Thoracic aorta (tissue), 2 donors: Measurements from ENCODE around the gene DNAH1. TPM values are rescaled to one million over a fixed set of nuclear protein-coding genes. Genes with fewer than 3 reads are reported as not detected.

ENCODE experiments used
- ATAC-seq: fragments of 150-250 bp; one replicate; pipeline ENCODE4 v1.8.0; 2017; ENCODE audit warnings: low read depth; ENCODE audit not compliant: insufficient number of reproducible peaks, low FRiP score
- DNase-seq: peaks from one replicate; pipeline ENCODE4 v3.0.0-alpha.2; 2020; ENCODE audit warnings: low spot score
- H3K27ac ChIP-seq, 2 donors: fragments of 200-600 bp; sonication (generic); 1 replicate in 1 of 2; 2 replicates in 1 of 2; pipeline ENCODE4 v1.5.1; 2016; ENCODE audit warnings: mild to moderate bottlenecking in 2 of 2, moderate library complexity in 2 of 2
- H3K27me3 ChIP-seq: fragments of 200-600 bp; sonication (generic); replicated peaks from 2 replicates; pipeline ENCODE4 v1.6.0; 2016; ENCODE audit warnings: mild to moderate bottlenecking; ENCODE audit not compliant: insufficient read depth
- H3K36me3 ChIP-seq: fragments of 200-600 bp; sonication (generic); one replicate; pipeline ENCODE4 v1.5.1; 2016
- H3K4me1 ChIP-seq, 2 donors: fragments of 200-600 bp; sonication (generic); 1 replicate in 1 of 2; 2 replicates in 1 of 2; pipeline versions ENCODE4 v1.5.1 to v1.6.0; 2016; ENCODE audit warnings: low read depth in 2 of 2, mild to moderate bottlenecking in 1 of 2; ENCODE audit not compliant: control insufficient read depth in 1 of 2
- H3K4me3 ChIP-seq: fragments of 200-600 bp; sonication (generic); 2 replicates; pipeline ENCODE4 v1.5.1; 2016; ENCODE audit warnings: mild to moderate bottlenecking
- H3K9me3 ChIP-seq: fragments of 200-600 bp; sonication (generic); 2 replicates; pipeline ENCODE4 v1.5.1; 2016
- CTCF ChIP-seq: fragments of 200-600 bp; sonication (generic); IDR thresholded peaks from one replicate; pipeline ENCODE4 v1.5.1; 2019; ENCODE audit warnings: antibody characterized with exemption
- total RNA-seq, 2 donors: library from RNA; depleted of rRNA; stranded (reverse); fragments of >200 nt; gene quantifications; one replicate each; pipeline versions ENCODE4 v1.1.0 to v1.2.3, GENCODE V29; 2016

The DNAH1 gene
- total RNA-seq, 2 donors from 2014 or later = 14.6 to 21.0 TPM

GRCh38 chr3:52286777-52287110 is 29.4 kb upstream of the DNAH1 start:
- ATAC-seq (no peak), DNase-seq (no peak)
- H3K4me1 ChIP-seq = peaks cover 11 to 32% of the 10 kb centered on the region in 2 donors
- H3K9me3 ChIP-seq = no peaks in the 10 kb centered on the region
- no peaks in the 10 kb centered on the region for H3K27me3 ChIP-seq
- no peak for TF ChIP-seq CTCF
- peak overlapping the region; percentile 82 for H3K4me3 ChIP-seq
- H3K36me3 ChIP-seq = peaks cover 3% of the 10 kb centered on the region
- peak overlapping the region; percentile 96 to 99 for H3K27ac ChIP-seq

GRCh38 chr3:52288674-52289073 is 27.4 kb upstream of the DNAH1 start:
- peaks cover 7 to 25% of the 10 kb centered on the region in 2 donors for H3K4me1 ChIP-seq
- H3K27ac ChIP-seq = peak overlapping the region in 1 of 2 donors; percentile 99
- H3K9me3 ChIP-seq = no peaks in the 10 kb centered on the region
- TF ChIP-seq CTCF = no peak
- peak overlapping the region; percentile 82 for H3K4me3 ChIP-seq
- no peak for DNase-seq
- ATAC-seq = no peak
- no peaks in the 10 kb centered on the region for H3K27me3 ChIP-seq
- peaks cover 7% of the 10 kb centered on the region for H3K36me3 ChIP-seq

- TF ChIP-seq CTCF = no peak
- ATAC-seq = no peak
- peaks cover 7 to 21% of the 10 kb centered on the region in 2 donors for H3K4me1 ChIP-seq
Measured at GRCh38 chr3:52289338-52289746, 26.8 kb upstream of the DNAH1 start.

GRCh38 chr3:52289747-52290595 is 26.1 kb upstream of the DNAH1 start:
- peaks cover 11% of the 10 kb centered on the region for H3K36me3 ChIP-seq
- no peak for DNase-seq
- ATAC-seq = no peak
- no peak overlapping the region for H3K4me3 ChIP-seq
- TF ChIP-seq CTCF = no peak
- H3K9me3 ChIP-seq = no peaks in the 10 kb centered on the region
- H3K27ac ChIP-seq = no peak overlapping the region
- H3K27me3 ChIP-seq = no peaks in the 10 kb centered on the region
- H3K4me1 ChIP-seq = peaks cover 7 to 21% of the 10 kb centered on the region in 2 donors

More at GRCh38 chr3:52289338-52289746, 26.8 kb upstream of the DNAH1 start:
- H3K36me3 ChIP-seq = peaks cover 11% of the 10 kb centered on the region
- DNase-seq = no peak
- H3K27ac ChIP-seq = no peak overlapping the region
- H3K4me3 ChIP-seq = no peak overlapping the region
- H3K9me3 ChIP-seq = no peaks in the 10 kb centered on the region
- no peaks in the 10 kb centered on the region for H3K27me3 ChIP-seq

GRCh38 chr3:52290596-52291507 is 25.3 kb upstream of the DNAH1 start:
- TF ChIP-seq CTCF = no peak
- Histone ChIP-seq H3K4me1 (peaks cover 7 to 21% of the 10 kb centered on the region in 2 donors), H3K9me3 (no peaks in the 10 kb centered on the region), H3K4me3 (no peak overlapping the region), H3K27me3 (no peaks in the 10 kb centered on the region), H3K36me3 (peaks cover 11% of the 10 kb centered on the region), H3K27ac (no peak overlapping the region)
- DNase-seq (no peak), ATAC-seq (no peak)
